ENCODE results near the gene CUL7.
"Not testable (repeated sequence)": the region's sequence is repeated elsewhere in the genome, so short reads cannot be mapped to it uniquely, and the experiment has no call there.

Gene CUL7

GRCh38 chr6:43043310-43043709, 10.3 kb downstream of the CUL7 start:
- DNase-seq: no peak

GRCh38 chr6:43041475-43041874, 12.2 kb downstream of the CUL7 start:
- not testable (repeated sequence) for DNase-seq

DNA sequence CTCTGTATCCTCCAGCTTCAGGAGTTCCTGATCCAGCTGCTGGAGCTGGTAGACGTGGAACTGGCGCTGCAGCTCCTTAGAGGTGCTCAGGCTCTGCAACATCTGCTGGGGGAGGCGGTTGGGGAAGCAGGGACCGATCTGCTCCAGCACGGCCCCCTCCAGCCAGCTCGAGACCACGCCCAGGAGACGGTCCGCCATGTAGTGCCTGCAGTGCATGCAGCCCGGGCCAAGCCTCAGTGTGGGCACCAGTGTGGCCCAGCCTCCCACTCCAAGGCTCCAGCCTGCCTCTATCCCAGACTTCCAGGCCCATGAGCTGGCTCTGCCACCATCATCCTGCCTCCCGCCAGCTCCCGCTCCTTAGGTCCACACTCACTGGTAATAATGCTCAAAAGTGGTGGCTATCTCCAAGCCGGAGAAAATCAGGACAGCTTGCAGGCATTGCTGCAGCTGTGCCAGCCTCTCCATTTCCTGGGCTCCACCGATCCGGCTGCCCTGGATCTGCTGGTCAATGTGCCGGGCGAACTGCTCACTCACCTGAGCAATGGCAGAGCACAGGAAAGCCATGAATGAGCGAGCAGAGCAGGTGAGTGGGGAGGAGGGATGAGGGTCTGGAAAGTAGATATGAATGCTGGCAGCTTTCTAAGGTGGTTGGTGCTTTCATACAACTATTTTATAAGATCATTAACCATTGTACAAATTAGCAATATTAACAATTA, 13.0 kb downstream of the CUL7 start:
- DNase-seq: no peak

GRCh38 chr6:43038727-43039126, 14.9 kb downstream of the CUL7 start:
- no peak for DNase-seq

- DNase-seq: no peak
Measured at GRCh38 chr6:43037706-43038105, 15.9 kb downstream of the CUL7 start.

DNA sequence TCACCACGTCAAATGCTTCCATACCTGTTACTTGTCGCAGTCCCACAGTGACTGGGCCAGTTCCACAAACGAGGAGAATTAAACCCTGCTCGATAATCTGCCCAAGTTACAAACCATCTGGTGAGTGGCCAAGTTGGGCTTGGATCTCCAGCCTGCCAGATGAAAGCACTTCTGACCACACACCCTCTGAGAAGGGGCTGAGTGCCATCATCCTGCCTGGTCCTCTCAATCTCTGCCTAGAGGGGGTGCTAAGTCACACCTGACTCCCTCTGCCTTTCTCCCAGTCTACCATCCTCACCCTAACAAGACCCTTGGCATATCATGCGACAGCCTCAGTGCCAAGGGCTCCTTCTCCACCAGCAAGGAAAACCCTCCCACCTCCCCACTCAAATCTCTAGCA, 16.5 kb downstream of the CUL7 start:
- no peak for DNase-seq

- DNase-seq: no peak
Measured at GRCh38 chr6:43036712-43037111, 16.9 kb downstream of the CUL7 start.

- no peak for DNase-seq
Measured at GRCh38 chr6:43035495-43036194, 18.0 kb downstream of the CUL7 start.

DNA sequence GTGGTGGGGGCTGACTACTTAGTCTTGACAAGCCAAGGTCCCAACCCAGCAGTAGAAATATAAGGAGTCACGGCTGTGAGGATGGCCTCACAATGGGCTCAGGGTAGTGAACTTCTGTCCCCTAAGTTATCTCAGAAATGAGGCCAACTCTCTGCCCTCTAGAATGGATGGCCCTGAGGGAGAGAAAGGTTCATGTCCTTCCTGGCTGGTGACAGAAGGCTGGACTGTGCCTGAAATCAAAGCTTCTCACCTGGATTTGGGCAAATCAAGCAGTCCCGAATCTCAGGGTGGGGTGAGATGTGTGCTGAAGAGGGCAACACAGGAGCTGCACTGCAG, 19.5 kb downstream of the CUL7 start:
- no peak for DNase-seq

DNA sequence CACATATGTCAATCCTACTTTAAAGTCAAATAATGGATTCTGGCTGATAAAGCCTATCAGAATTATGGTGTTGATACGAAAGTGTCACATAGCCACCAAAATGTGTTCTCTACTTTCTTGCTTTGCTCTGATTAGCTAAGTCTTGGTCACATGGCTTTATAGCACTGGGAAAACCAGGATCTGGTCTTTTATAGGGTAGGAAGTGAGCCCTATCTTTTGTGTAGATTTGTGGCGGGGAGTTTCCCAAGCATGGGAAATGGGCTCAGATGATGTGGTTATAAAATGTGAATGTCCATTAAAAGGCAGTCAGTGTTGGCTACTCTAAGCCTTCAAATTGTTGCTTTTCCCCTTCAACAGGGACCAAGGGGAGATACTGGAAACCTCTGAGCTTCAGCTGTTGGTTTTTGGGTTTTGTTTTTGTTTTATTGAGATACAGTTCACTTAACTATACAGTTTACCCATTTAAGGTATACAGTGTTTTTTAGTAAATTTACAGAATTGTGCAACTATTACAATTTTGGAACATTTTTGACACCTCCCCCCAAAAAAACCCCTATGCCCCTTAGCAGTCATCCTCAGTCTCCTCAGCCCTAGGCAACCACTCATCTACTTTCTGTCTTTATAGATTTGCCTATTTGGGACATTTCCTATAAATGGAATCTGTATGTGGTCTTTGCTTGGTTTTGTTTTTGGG, 20.0 kb downstream of the CUL7 start:
- no peak for DNase-seq

DNA sequence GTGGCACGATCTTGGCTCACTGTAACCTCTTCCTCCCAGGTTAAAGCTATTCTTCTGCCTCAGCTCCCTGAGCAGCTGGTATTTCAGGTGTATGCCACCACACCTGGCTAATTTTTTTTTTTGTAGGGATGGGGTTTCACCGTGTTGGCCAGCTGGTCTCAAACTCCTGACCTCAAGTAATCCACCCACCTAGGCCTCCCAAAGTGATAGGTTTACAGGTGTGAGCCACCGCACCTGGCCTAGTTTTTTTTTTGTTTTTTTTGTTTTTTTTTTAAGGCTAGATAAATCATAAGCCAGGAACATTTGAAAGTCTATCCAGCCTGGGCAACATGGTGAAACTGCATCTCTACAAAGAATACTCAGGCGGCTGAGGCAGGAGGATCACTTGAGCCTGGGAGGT, 21.3 kb downstream of the CUL7 start:
- no peak for DNase-seq

DNA sequence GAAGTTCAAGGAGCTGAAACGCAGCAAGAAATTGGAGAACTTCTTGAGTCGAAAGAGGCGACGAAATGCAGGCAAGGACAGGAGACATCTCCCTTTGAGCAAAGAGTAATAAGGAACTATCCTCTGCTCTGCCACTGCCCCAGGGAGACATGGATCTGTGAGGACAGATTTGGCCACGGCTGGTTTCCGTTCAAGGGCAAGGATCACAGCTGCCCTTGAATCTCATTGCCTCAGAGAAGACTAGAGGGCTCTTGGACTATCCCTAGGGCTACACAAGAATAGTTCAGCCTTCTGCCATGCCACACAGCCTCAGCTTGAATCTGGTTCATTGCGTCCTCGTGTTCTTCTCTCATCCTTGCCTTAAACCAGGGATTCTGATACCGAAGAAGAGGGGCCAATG, 24.5 kb downstream of the CUL7 start:
- DNase-seq: no peak

DNA sequence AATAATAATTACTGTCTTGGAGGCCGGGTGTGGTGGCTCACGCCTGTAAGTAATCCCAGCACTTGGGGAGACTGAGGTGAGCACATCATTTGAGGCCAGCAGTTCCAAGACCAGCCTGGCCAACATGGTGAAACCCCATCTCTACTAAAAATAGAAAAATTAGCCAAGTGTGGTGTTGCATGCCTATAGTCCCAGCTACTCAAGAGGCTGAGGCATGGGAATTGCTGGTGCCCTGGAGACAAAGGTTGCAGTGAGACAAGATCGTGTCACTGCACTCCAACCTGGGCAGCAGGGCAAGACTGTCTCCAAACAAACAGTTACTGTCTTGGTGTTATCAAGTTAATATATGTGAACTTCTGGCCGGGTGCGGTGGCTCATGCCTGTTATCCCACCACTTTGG, 27.3 kb downstream of the CUL7 start:
- no peak for DNase-seq

DNA sequence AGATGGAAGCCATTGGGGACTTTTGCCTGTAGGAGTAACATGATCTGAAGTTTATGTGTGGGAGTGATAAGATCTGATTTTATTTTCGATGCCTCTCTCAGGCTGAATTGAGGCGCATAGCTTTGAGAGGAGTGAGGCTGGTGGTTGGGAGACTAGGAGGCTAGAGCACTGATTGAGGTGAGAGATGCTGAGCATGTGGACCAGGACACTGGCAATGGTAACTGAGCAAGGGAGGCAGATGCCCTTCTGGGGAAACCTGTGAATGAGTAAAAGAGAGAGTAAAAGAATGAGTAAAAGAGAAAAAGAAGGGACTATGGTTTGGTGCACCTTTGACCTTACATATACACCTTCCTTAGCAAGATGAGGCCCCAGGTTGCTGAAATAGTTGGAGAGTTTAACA, 29.2 kb downstream of the CUL7 start:
- no peak for DNase-seq

DNA sequence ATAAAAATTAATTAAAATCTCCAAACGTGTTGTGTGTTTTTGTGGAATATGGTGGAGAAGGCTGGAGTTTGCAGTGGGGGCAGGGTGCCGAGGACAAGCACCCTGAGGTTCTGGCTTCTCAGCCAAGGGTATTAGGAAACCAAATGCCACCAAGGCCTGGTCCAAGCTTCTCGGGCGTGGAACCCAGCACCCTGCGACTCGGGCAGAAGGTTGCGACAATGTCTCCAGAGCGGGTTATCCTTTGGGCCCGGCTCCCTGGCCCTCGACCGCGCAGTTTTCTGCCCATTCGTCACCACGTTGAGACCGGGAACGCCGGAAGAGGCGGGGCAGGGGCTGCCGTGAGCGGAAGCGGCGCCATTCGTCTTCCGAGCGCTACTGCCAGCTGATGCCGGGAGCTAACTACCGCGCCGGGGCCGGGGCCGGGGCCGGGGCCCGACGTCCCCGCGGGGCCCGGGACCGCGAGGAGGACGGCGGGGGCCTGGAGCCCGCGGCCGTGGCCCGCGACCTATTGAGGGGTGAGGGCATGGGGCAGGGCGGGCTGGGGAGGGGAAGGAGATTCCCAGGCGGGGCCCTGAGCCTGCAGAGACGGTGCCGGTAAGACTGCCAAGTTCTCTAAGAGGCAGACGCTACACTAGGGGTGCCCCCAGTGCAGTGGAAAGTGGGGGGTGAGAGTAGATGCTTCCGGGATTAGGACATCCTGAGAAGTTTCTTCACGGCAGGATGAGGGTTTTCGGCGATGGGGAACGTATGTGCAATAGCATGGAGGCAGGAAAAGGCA, 32.2 kb downstream of the CUL7 start, which contains the start of gene RRP36:
Gene RRP36, plus strand, starts transcription at position 354 of the 778 bp plus-strand sequence. Its CDS starts 32 bp downstream, at position 386.
- DNase-seq: peak; percentile 69

GRCh38 chr6:43020847-43021246, 32.8 kb downstream of the CUL7 start:
- no peak for DNase-seq

DNA sequence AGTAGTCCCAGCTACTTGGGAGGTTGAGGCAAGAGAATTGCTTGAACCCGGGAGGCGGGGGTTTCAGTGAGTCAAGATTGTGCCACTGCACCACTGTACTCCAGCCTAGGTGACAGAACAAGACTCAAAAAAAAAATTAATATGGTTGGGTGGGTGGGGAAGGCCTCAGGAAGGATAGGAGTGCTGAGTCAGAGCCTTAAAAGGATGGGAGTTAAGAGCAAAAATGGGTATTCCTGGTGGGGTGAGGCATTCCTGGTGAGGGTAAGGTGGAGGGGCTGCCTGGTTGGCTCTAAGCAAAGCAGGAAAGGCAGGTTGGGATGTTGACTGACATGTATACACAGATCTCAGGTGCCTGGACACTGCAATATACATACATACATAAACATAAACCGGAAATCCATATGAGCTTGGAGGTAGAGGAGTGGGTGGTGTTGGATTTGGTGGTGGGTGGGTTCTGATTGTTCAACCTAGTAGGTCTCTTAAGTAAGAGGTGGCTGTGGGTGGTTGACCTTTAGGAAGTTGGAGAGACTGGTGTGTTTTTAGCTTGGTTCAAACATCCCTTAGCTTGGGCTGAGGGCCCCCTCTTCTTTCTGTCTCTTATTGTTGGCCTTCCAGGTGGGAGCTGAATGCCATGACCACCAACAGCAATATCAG, 33.5 kb downstream of the CUL7 start:
- no peak for DNase-seq

- no peak for DNase-seq
Measured at GRCh38 chr6:43019152-43019551, 34.5 kb downstream of the CUL7 start.

GRCh38 chr6:43016943-43017334, 36.7 kb downstream of the CUL7 start:
- no peak for DNase-seq

- no peak for DNase-seq
Measured at GRCh38 chr6:43016176-43016942, 37.3 kb downstream of the CUL7 start.

DNA sequence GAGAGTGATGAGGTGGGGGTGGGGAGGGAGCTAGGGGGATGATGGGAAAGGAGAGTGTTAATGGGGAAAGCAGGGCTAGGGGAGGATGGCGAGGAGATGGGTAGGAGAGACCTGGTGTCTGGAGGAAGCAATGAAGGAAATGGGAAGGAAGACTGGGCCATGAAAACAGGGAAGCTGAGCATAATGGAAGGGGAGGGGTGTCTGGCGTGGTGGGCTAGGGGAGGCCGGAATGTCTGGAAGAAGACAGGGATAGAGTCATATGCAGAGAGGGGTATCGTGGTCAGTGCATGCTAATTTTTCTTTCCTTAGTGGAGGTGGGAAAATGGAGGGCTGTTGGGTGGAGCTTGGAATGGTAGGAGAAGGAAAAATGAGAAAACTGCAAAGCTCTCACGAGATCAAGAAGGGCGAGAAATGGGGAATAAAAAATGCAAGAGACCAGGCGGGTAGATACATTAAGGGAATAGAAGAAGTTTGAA, 39.2 kb downstream of the CUL7 start:
- no peak for DNase-seq
